GM10266 (cell line): ENCODE results near the gene TMEM238L.

Source experiments
- DNase-seq: peaks from one replicate; pipeline ENCODE4 v3.0.0; 2012; ENCODE audit errors: extremely low spot score
- CTCF ChIP-seq: IDR thresholded peaks from 2 replicates; pipeline ENCODE4 v1.5.1; 2012; ENCODE audit warnings: mild to moderate bottlenecking, low read depth; ENCODE audit not compliant: control insufficient read depth, insufficient read depth; ENCODE audit errors: missing control alignments

The TMEM238L gene

GRCh38 chr17:10762037-10762436, 41.9 kb downstream of the TMEM238L start:
- no peak for TF ChIP-seq CTCF

GRCh38 chr17:10761281-10761680, 42.6 kb downstream of the TMEM238L start:
- TF ChIP-seq CTCF, result no peak
- DNase-seq, result no peak

More at GRCh38 chr17:10762037-10762436, 41.9 kb downstream of the TMEM238L start:
- DNase-seq, result no peak

- no peak for DNase-seq
- TF ChIP-seq CTCF, result no peak
Measured at GRCh38 chr17:10758062-10758461, 45.8 kb downstream of the TMEM238L start.

- no peak for DNase-seq
Measured at GRCh38 chr17:10757647-10758046, 46.3 kb downstream of the TMEM238L start.

GRCh38 chr17:10757067-10757466, 46.8 kb downstream of the TMEM238L start:
- no peak for TF ChIP-seq CTCF
- DNase-seq, result no peak

More at GRCh38 chr17:10757647-10758046, 46.3 kb downstream of the TMEM238L start:
- TF ChIP-seq CTCF, result no peak

- TF ChIP-seq CTCF, result no peak
- DNase-seq, result no peak
Measured at GRCh38 chr17:10756619-10757018, 47.3 kb downstream of the TMEM238L start.

GRCh38 chr17:10756185-10756584, 47.7 kb downstream of the TMEM238L start:
- no peak for DNase-seq
- no peak for TF ChIP-seq CTCF
